GM19043 (cell line): Measurements from ENCODE around the gene RBL2.

ENCODE experiments used
- ATAC-seq: cut with Tn5 transposase; IDR thresholded peaks from one replicate; pipeline ENCODE4 v1.9.1; 2021; ENCODE audit warnings: low read depth; ENCODE audit not compliant: unreplicated experiment

Gene RBL2

DNA sequence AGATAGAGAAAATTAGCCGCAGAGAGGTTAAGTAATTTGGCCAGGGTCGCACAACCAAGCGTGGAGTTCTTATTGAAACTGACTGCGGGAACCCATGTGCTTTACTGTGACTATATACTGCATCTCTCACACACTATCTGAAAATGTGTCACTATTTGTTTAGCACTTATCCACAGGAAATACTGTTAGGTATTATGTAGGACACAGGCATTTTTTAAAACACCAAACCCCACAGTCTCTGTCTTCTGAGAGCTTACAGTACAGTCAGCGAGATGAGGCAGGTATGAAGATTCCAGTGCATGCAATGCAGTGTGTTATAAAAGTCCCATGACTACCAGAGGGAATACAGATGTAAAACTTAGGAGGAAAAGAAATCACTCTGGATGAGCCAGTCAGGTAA is 11.3 kb downstream of the RBL2 start:
- no peak for ATAC-seq

DNA sequence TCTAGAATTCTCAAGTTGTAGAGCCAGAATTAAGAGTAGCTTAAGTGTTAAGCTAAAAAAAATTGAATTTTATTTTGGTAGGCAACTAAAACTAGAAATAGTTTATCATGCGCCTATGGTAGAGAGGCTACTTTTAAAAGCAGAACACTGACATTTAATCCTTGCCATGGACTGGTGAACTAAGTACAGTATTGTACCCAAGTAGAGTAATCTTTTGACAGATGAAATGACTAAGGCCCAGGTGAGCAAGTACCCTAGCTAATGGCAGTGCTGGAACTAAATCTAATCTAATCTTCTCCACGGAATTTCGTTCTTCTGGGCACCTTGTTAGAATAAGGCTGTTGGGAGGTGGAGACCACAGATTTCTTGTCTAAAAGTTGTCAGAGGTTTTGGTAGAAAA is 11.8 kb downstream of the RBL2 start:
- no peak for ATAC-seq

DNA sequence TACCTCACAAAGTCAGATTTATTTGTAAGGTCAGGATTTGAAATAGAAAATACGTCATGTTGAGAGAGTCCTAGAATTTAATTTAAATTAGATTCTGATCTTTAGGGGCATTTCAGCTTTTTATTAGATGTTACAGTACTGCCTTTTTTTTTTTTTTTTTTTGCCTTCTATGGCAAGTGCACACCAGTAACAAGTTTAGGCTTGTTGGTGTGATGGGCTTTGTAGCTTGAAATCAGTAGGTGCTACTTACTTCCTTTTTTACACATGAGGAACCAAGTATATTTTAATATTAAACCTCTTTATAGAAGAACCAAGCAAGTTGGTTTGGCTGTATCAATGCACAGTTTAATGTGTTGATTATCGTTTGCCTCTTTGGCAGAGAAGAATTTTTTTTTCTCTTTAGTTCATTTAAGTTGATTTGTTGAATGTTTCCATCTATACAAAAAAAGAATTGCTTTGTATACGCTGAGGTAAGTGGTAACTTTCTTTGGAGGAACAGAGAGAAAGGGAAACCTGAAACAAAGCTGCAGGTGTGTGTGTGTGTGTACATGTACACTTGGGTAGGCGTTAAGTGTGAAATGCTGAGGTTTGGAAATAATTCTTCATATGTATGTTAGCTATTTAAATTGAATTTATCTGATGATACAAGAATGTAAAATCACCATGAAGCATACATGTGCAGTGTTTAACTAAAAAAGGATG is 15.7 kb downstream of the RBL2 start:
- ATAC-seq, result no peak

DNA sequence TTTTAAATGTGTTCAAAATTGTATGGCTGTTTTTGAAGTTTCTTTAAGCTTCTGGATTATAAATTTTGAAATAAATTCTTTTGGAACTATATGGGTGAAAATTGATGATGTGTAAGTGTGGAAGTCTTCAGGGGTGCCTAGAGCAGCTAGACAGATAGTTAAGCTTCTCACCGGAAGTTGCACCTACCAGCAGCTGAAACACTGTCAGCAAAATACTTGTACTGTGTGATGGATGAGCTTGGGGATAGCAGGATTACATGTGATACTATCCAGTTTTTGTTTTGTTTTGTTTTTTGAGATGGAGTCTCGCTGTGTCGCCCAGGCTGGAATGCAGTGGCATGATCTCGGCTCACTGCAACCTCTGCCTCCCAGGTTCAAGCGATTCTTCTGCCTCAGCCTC is 19.7 kb downstream of the RBL2 start:
- ATAC-seq, result no peak

DNA sequence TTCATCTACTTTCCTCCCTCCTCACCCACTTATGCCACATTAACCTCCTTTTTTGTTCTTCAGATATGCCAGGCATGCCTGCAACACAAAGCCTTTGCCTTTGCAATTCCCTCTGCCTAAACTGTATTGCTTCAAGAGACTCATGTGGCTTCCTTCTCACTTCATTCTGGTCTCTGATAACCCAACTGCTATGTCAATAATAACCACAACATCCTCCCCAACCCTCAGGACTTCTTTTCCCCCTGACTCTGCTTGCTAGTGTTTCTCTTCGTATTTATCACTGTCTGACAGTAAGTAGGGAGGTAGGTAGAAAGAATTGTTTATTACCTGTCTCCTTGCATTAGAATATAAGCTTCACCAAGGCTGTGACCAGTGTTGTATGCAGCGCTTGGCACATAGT is 22.4 kb downstream of the RBL2 start:
- no peak for ATAC-seq

DNA sequence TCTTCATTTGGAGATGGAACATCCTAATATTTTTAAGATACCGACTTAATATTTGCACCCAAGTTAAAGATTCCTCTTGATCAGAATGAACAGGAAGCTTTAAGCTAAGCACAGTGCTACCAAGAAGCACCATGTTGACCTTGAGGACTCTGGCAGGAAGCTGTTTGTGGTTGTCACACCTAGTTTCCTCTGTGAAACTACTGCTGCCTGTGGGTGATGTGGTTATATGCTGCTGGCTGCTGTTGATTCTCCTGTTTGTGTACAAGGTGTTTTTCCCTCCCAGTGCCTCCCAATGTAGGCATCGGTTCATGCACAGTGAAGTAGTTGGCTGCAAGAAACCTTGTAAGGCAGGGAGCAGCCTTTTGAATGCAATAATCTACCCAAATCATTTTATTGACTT is 23.4 kb downstream of the RBL2 start:
- peak; percentile 100 for ATAC-seq

DNA sequence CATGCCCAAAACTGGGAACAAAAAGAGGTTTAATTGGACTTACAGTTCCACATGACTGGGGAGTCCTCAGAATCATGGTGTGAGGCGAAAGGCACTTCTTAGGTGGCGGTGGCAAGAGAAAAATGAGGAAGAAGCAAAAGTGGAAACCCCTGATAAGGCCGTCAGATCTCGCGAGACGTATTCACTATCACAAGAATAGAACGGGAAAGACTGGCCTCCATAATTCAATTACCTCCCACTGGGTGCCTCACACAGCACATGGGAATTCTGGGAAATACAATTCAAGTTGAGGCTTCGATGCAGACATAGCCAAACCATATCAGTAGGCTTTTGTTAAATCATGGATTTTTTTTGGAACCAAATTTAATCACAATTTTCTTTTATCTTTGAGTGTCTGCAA is 24.4 kb downstream of the RBL2 start:
- no peak for ATAC-seq

DNA sequence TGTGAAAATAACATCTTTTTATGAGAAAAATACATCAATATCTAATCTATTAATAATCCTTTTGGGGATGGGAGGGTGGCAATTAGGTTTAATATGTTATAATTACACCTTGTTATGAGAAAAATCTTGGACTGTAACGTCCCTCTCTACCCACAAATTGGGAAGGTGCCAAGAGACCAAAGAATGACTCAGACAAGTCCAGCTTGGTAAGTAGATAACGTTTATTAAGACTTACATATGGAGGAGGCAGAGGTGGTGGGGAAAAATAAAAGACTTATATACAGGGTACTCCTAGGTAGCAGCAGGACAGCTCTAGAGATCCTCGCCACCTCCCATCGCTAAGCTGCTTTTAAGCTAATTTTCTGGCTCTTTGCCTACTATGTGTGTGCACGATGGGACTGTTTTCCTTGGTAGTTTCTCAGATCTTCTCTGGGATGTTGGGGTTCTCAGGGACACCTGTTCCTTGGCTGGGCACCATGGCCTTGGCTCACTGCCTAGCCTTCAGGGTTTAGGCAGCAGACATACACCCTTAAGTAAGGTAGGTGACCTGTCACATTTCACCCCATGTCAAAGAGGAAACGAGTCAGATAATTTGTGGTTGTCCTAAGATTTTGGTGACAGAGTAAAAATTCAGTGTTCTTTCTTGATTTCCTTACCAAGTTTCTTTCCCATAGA is 31.5 kb downstream of the RBL2 start:
- ATAC-seq, result no peak

DNA sequence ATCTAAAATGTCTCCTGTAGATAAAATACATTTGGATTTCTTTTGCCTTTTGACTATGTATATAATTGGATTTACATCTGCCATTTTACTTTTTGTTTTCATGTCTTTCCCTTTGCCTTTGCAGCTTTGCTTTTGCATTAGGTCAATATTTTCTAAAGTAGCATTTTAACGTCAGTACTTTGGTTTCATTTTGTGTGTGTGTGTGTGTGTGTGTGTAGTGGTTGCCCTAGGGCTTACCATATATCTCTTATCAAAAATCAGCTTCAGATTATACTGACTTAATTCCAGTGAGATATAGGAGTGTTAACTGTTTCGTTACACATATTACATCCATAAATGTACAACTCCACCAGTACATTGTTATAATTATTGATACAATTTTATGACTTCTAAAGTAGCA is 42.6 kb downstream of the RBL2 start:
- ATAC-seq, result no peak

DNA sequence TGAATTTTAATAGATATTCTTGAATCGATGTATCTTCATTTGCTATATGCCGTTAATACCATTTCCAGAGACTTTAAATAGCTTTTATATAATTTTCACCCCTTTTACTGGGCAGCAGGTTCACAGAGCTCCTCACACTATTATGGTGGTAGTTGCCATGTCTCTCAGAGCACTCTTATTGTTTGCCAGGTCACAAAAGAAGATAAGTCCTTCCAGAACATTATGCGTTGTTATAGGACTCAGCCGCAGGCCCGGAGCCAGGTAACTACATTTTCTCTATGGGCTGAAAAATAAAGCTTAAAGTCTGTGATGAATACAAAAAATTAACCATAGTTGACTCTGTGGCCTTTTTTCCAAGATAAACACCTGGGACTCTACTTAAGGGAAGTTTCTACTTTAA is 44.7 kb downstream of the RBL2 start:
- ATAC-seq, result no peak

DNA sequence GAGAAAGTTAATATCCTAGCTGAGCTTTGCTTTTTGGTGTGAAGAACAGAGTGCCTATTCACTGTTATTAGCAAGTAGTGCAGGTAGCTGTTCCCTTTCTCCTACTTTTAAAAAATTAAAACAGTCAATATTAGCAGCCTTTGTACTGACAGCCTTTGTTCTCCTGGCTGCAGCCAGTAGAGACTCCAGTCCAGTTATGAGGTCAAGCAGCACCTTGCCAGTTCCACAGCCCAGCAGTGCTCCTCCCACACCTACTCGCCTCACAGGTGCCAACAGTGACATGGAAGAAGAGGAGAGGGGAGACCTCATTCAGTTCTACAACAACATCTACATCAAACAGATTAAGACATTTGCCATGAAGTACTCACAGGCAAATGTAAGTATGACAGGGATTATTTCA is 46.1 kb downstream of the RBL2 start:
- no peak for ATAC-seq

DNA sequence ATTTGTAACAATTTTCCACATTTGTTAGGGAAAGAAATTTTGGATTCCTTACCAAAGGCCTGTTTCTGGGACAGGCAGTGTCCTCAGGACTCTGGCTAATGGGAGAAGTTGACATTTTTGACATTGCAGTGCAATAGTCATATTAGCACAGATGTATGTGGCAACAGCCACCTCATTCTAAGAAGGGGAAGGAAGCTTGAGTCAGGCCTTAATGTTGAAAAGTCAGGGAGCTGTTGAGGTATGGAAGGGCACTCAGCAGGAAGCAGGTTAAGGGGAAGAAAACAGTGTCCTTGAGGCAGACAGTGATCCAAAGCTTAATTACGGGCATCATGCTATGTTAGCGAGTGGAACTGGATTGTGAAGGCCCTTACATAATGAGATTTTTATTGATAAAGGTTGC is 47.9 kb downstream of the RBL2 start:
- no peak for ATAC-seq

DNA sequence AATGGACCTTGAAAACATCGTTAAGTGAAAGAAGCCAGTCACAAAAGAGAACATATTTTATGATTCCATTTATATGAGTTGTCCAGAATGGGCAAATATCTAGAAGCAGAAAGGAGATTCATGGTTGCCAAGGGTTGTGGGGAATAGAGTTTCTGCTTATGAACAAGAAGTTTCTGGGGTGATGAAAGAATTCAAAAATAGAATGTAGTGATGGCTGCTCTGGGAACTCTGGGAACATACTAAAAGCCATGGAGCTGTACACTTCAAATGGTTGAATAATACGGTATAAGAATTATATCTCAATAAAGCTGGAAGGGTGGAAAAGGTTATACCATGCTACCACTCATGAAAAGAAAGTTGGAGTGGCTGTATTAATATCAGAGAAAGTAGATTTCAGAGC is 50.3 kb downstream of the RBL2 start:
- ATAC-seq, result no peak

DNA sequence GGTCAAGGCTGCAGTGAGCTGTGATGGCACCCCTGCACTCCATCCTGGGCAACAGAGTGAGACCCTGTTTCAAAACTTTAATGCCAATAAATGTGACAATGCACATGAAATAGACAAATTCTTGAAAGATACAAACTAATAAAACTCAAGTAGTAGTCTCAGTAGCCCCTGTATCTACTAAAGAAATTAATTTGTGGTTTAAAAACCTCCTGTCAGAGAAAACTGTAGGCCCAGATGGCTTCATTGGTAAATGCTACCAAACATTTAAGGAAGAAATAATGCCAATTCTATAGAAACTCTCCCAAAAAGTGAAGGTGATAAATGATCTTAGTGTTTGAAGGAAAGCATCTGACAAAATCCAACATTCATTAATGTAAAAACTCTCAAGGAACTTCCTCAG is 52.0 kb downstream of the RBL2 start:
- no peak for ATAC-seq

DNA sequence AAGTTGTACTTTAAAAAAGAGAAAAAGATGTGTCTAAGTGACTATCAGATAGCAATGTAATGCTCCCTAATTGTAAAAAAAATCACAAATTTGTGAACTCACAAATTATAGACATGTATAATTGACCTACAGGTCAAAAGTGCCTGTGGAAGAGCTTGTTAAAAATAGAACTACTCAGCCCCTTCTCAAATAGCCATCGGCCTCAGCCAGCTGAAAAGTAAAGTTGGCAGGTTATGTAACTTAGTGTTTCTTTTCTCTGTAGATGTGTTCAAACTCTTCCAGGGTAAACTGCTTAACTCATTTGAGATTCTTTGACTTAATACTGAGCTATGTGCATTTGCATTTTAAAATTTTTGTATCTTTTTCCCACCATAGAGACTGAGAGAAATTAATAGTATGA is 55.5 kb downstream of the RBL2 start:
- no peak for ATAC-seq

DNA sequence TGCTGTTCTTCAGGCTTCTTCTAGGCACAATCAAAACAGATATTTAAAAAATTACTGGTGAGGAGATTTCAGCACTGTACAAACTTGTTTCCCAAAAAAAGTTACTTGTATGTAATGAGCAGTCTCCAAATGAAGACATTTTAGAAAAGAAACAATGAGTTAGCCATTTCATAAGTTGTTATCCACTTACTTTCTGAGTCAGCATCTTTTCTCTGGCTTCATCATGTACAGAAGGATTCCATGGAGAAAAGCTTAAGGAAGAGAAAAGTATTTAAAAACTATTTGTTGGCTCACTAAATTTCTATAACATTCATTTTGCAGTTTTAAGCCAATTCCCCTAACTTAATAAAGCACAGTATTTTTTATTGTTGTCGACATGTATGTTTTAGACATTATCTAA is 58.2 kb downstream of the RBL2 start:
- ATAC-seq, result no peak

DNA sequence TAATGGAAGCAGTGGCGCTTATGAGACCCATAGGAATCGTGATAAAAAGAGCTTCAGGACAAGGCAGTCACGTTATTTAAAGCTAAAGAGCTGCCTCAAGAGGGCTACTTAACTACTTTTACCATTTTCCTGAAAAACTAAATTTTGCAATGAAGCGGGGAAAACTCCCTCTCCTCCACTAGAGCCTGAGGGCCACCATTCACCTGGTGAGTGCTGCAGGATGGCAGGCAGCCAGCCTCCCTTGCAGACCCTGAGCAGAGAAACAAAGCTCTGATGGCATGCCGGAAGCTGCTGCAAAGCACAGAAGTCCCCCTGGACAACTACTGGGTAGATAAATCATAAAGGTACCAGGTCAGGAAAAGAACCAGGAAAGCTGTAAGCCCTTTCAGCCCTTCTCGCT is 60.4 kb downstream of the RBL2 start:
- ATAC-seq, result no peak

DNA sequence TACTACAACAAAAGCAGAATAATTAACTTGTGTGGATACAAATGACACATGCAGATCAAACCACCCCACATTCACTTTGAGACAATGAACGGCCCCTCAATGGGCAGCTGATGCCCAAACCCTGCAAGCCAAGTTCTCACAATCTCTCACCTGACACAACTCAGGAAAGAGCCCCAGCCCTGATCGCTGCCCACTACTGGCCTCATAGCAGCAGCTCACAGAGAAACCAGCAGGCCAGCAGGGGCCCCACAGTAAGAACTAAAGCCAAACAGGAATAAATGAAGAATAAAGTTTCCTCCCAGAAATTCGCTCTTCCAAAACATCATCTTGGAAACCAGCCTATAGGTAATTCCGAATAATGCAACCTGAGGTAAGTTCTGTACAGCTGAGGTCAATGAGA is 61.1 kb downstream of the RBL2 start:
- no peak for ATAC-seq

DNA sequence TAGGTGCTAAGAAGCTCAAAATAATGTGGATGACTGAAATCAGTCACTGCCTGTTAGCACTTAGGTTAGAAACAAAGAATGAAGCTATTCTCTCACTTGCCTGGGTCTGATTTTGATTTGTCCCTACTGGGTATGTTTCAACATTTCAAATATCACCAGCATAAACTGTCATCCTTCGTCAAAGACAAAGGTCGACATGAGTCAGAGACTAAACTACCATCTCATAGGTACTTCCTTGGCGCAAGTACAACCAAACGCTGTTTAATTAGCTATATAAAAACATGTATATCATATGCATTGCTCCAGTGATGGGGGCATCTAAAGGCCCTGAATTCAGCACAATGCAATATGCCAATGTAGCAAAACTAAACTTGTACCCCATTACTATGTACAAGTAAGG is 64.7 kb downstream of the RBL2 start:
- ATAC-seq, result no peak

DNA sequence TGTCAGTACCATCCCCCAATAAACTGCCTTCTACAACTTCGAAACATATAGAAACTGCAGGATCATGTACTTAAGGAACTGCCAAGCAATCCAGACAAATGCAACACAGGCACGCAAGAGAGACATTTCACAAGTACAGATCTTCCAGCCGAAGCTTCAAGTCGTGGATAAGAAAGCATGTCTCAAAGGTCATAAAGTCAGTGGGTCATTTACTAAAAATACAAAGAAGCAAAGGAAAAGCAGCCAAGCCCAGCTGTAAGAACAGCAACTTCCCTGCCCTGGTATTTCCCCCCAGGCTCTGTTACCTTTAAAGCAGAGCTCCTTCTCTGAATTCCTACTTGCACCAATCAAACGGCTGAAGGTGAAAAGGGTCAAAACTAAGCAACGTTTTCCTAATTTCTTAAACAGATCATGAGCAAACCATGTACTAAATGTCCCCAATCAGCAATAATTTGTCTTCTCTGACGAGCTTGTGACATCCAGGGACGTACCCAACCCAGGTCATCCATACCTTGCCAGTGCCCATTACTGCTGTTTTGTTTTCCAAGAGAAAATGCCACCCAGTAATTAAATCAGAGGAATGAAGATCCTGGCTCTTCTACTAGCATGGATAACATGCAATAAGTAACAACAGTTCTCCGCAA is 67.1 kb downstream of the RBL2 start:
- ATAC-seq, result no peak

DNA sequence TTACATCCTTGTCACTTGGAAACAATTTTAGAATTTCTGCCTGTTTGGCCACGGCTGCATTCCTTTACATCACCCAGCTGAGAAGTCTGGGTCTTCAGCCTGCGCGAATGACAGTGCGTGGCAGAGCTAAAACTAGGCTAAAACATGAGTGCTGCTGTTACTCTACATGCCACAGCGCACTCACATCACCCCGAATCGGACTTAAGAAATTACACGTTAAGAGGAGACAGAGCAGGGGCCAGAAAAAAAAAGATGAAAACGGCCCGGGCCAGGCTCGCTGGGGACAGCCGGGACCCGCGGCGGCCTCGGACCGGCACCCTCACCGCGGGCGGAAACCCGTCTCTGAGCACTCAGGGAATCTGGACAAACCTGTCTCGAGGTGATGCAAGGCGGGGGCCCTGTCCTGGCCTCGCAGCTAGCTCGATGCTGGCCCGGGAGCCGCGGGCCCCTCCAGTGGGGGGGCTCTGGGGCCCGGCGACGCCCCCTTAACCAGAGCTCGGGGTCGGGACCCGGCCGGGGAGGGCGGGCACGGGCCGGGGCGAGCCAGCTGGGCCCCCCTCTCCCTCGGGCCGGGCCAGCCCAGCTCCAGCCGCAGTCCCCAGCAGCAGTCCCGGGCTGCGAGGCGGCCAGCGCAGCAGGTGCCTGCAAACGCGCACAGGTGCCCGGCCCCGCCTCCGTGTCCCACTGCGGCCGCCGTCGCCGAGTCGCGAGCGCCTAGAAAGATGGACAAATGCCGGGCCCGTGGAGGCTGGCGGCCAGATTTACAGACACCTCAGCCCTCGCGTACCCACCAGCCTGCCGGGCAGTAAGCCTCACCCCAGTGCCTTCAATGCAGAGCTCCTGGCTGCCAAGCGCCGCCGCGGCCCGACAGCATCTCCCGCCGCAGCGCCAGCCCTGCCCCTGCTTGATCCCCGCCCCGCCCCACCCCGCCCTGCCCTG is 68.3 kb downstream of the RBL2 start, which contains the start of gene AKTIP:
TSS of gene AKTIP (minus strand) at position 879 of the 939 bp plus-strand sequence. CDS start 2,950 bp downstream, outside the sequence.
- ATAC-seq, result peak; percentile 21
